ENCODE results near the gene DLGAP1.

Gene DLGAP1

GRCh38 chr18:3682061-3682460 is 773.0 kb downstream of the DLGAP1 start:
- TF ChIP-seq ZFX (IDR thresholded peaks at IDR 0.05; ENCODE audit: borderline replicate concordance): no peak
- no peak for TF ChIP-seq CTCF (IDR thresholded peaks at IDR 0.05)
- H3K27ac ChIP-seq: no peak overlapping the region

- H3K27ac ChIP-seq: no peak overlapping the region
- TF ChIP-seq CTCF (IDR thresholded peaks at IDR 0.05): no peak
Measured at GRCh38 chr18:3679241-3679640, 775.9 kb downstream of the DLGAP1 start.

- H3K27ac ChIP-seq: peak overlapping the region; percentile 51
- TF ChIP-seq ZFX (IDR thresholded peaks at IDR 0.05; ENCODE audit: borderline replicate concordance) (no peak), CTCF (IDR thresholded peaks at IDR 0.05) (no peak)
Measured at GRCh38 chr18:3675994-3676393, 779.1 kb downstream of the DLGAP1 start.

- no peak for TF ChIP-seq ZFX (IDR thresholded peaks at IDR 0.05; ENCODE audit: borderline replicate concordance)
- no peak for TF ChIP-seq CTCF (IDR thresholded peaks at IDR 0.05)
Measured at GRCh38 chr18:3675446-3675845, 779.7 kb downstream of the DLGAP1 start.

GRCh38 chr18:3671176-3671575 is 783.9 kb downstream of the DLGAP1 start:
- TF ChIP-seq CTCF (IDR thresholded peaks at IDR 0.05) (no peak), ZFX (IDR thresholded peaks at IDR 0.05; ENCODE audit: borderline replicate concordance) (no peak)
- H3K27ac ChIP-seq: no peak overlapping the region

More at GRCh38 chr18:3675446-3675845, 779.7 kb downstream of the DLGAP1 start:
- peak overlapping the region; percentile 51 for H3K27ac ChIP-seq

GRCh38 chr18:3669376-3669775 is 785.7 kb downstream of the DLGAP1 start:
- no peak for TF ChIP-seq CTCF (IDR thresholded peaks at IDR 0.05)
- no peak for TF ChIP-seq ZFX (IDR thresholded peaks at IDR 0.05; ENCODE audit: borderline replicate concordance)
- no peak overlapping the region for H3K27ac ChIP-seq

GRCh38 chr18:3667255-3668137 is 787.6 kb downstream of the DLGAP1 start:
- TF ChIP-seq CTCF (IDR thresholded peaks at IDR 0.05): no peak
- no peak for TF ChIP-seq ZFX (IDR thresholded peaks at IDR 0.05; ENCODE audit: borderline replicate concordance)
- H3K27ac ChIP-seq: no peak overlapping the region
